Erythroblast (primary cell): ENCODE data around the gene MMRN2.

ENCODE experiments used
- GATA1 ChIP-seq: IDR thresholded peaks from 2 replicates; pipeline ENCODE4 v1.6.1; 2011; ENCODE audit warnings: low read depth, mild to moderate bottlenecking, control low read depth, low read length, moderate library complexity
- POLR2A ChIP-seq: IDR thresholded peaks from 2 replicates; pipeline ENCODE4 v1.6.1; 2011; ENCODE audit warnings: mild to moderate bottlenecking, low read length

DNA sequence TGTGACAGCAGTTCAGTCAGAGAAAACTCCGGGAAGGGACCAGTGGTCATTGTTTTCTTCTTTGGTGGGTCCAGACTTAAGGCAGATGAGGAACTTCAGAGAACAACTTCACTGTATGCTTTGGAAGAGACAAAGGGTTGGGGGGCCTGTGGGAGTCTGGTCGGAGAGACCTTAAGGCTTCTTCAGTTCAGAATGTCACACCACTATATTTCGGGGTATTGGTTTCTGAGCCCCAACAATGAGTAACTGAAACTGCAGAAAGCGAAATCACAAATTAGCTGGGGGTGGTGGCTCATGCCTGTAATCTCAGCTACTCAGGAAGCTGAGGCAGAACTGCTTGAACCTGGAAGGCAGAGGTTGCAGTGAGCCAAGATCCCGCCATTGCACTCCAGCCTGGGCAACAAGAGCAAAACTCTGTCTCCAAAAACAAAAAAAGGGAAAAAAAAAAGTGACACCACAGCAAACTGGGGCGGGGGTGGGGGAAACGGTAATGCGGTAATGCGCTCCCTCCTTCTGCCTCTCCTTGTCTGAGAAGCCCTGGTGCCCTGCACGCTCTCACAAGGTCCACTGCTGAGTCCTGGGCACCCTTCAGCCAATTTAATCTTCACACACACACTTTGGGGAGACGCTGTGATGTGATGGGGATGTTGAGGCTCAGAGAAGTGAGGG lies 8.7 kb upstream of the MMRN2 start:
- TF ChIP-seq POLR2A (no peak), GATA1 (no peak)
